ENCODE measurements around the gene TBRG1.

TBRG1 gene

GRCh38 chr11:124658986-124659385, 36.3 kb downstream of the TBRG1 start:
- no peak for DNase-seq (ENCODE audit: low read depth)

GRCh38 chr11:124661553-124661952, 38.9 kb downstream of the TBRG1 start:
- no peak for DNase-seq (ENCODE audit: low read depth)

- no peak for DNase-seq (ENCODE audit: low read depth)
These were observed 39.4 kb downstream of the TBRG1 start for GRCh38 chr11:124662106-124662505.

- DNase-seq (ENCODE audit: low read depth): no peak
These were observed 41.2 kb downstream of the TBRG1 start for GRCh38 chr11:124663861-124664260.

GRCh38 chr11:124667601-124668000, 44.9 kb downstream of the TBRG1 start:
- DNase-seq (ENCODE audit: low read depth): no peak

- peak; percentile 29 for DNase-seq (ENCODE audit: low read depth)
These were observed 46.5 kb downstream of the TBRG1 start for GRCh38 chr11:124669193-124669592.

- no peak for DNase-seq (ENCODE audit: low read depth)
These were observed 48.1 kb downstream of the TBRG1 start for GRCh38 chr11:124670732-124671131.

- no peak for DNase-seq (ENCODE audit: low read depth)
These were observed 50.0 kb downstream of the TBRG1 start for GRCh38 chr11:124672536-124673215.

GRCh38 chr11:124673333-124674167, 50.9 kb downstream of the TBRG1 start, which contains the start of the genes SIAE and SPA17:
Gene SIAE (minus strand): TSS chr11:124673739. CDS start chr11:124673708, 31 bp downstream.
Gene SPA17 (plus strand): TSS chr11:124673904. CDS start chr11:124675265, 1,361 bp downstream.
- DNase-seq (ENCODE audit: low read depth): peak; percentile 77

- DNase-seq (ENCODE audit: low read depth): no peak
These were observed 51.5 kb downstream of the TBRG1 start for GRCh38 chr11:124674168-124674517.

- no peak for DNase-seq (ENCODE audit: low read depth)
These were observed 51.9 kb downstream of the TBRG1 start for GRCh38 chr11:124674571-124674970.

- no peak for DNase-seq (ENCODE audit: low read depth)
These were observed 53.7 kb downstream of the TBRG1 start for GRCh38 chr11:124676386-124676785.

- no peak for DNase-seq (ENCODE audit: low read depth)
These were observed 55.8 kb downstream of the TBRG1 start for GRCh38 chr11:124678416-124678815.

- DNase-seq (ENCODE audit: low read depth): no peak
These were observed 58.8 kb downstream of the TBRG1 start for GRCh38 chr11:124681421-124681820.

- DNase-seq (ENCODE audit: low read depth): no peak
These were observed 59.8 kb downstream of the TBRG1 start for GRCh38 chr11:124682443-124682842.
